GM19467 (cell line): ENCODE data around the gene IDH3B.
"Not testable (repeated sequence)": the region's sequence is repeated elsewhere in the genome, so short reads cannot be mapped to it uniquely, and the experiment has no call there.

ENCODE experiments used
- ATAC-seq: cut with Tn5 transposase; IDR thresholded peaks from one replicate; pipeline ENCODE4 v1.9.1; 2021; ENCODE audit warnings: mild to moderate bottlenecking, moderate library complexity; ENCODE audit not compliant: unreplicated experiment

The IDH3B gene

GRCh38 chr20:2663887-2664719 lies at the start of gene IDH3B:
TSS of gene IDH3B (minus strand) at chr20:2664216. CDS start at chr20:2664188, 28 bp downstream.
- ATAC-seq, result peak; percentile 67

GRCh38 chr20:2713285-2713684 lies 49.3 kb upstream of the IDH3B start:
- no peak for ATAC-seq

- no peak for ATAC-seq
These were observed 45.4 kb upstream of the IDH3B start for GRCh38 chr20:2709205-2709981.

- no peak for ATAC-seq
These were observed 44.6 kb upstream of the IDH3B start for GRCh38 chr20:2708665-2709064.

GRCh38 chr20:2708073-2708415 lies 44.0 kb upstream of the IDH3B start:
- ATAC-seq, result no peak

- ATAC-seq, result no peak
These were observed 43.5 kb upstream of the IDH3B start for GRCh38 chr20:2707353-2708072.

- no peak for ATAC-seq
These were observed 42.8 kb upstream of the IDH3B start for GRCh38 chr20:2706688-2707352.

GRCh38 chr20:2705931-2706645 lies 42.1 kb upstream of the IDH3B start:
- ATAC-seq, result no peak

- ATAC-seq, result no peak
These were observed 39.9 kb upstream of the IDH3B start for GRCh38 chr20:2703716-2704475.

GRCh38 chr20:2701671-2702081 lies 37.7 kb upstream of the IDH3B start:
- no peak for ATAC-seq

GRCh38 chr20:2700913-2701620 lies 37.1 kb upstream of the IDH3B start:
- ATAC-seq, result no peak

- no peak for ATAC-seq
These were observed 35.9 kb upstream of the IDH3B start for GRCh38 chr20:2699775-2700413.

- ATAC-seq, result no peak
These were observed 34.9 kb upstream of the IDH3B start for GRCh38 chr20:2698912-2699311.

- ATAC-seq, result no peak
These were observed 34.3 kb upstream of the IDH3B start for GRCh38 chr20:2698186-2698817.

GRCh38 chr20:2697768-2698167 lies 33.8 kb upstream of the IDH3B start:
- no peak for ATAC-seq

GRCh38 chr20:2696646-2697045 lies 32.6 kb upstream of the IDH3B start:
- ATAC-seq, result no peak

GRCh38 chr20:2695984-2696525 lies 32.0 kb upstream of the IDH3B start:
- not testable (repeated sequence) for ATAC-seq
